Measurements from ENCODE around the gene SPARCL1. TPM values are rescaled to one million over a fixed set of nuclear protein-coding genes. Genes with fewer than 3 reads are reported as not detected.
"Not testable (repeated sequence)": the region's sequence is repeated elsewhere in the genome, so short reads cannot be mapped to it uniquely, and the experiment has no call there.

The SPARCL1 gene
- total RNA-seq, 4 donors from 2014 or later, result 1,025 to 1,777 (median 1,327) TPM

- TF ChIP-seq CTCF (IDR thresholded peaks at IDR 0.05) (no peak), POLR2A (IDR thresholded peaks at IDR 0.05) (no peak)
- Histone ChIP-seq H3K4me3 (no peak overlapping the region), H3K36me3 (no peaks in the 10 kb centered on the region), H3K27ac (no peak overlapping the region), H3K9me3 (no peaks in the 10 kb centered on the region), H3K4me1 (no peaks in the 10 kb centered on the region), H3K27me3 (no peaks in the 10 kb centered on the region)
- no peak for DNase-seq
- intact Hi-C loops (cut with DNase I; ENCODE audit: low total_unique reads), result no loop called here
Observed at GRCh38 chr4:87458913-87459312, 70.3 kb downstream of the SPARCL1 start.

GRCh38 chr4:87451537-87451936 is 77.6 kb downstream of the SPARCL1 start:
- no peaks in the 10 kb centered on the region for H3K27me3 ChIP-seq
- H3K9me3 ChIP-seq, result no peaks in the 10 kb centered on the region
- H3K4me3 ChIP-seq, result no peak overlapping the region
- intact Hi-C loops (cut with DNase I; ENCODE audit: low total_unique reads), result no loop called here
- DNase-seq, result no peak
- H3K4me1 ChIP-seq, result no peaks in the 10 kb centered on the region
- no peaks in the 10 kb centered on the region for H3K36me3 ChIP-seq
- no peak overlapping the region for H3K27ac ChIP-seq
- TF ChIP-seq CTCF (IDR thresholded peaks at IDR 0.05) (no peak), POLR2A (IDR thresholded peaks at IDR 0.05) (no peak)

GRCh38 chr4:87446375-87446774 is 82.8 kb downstream of the SPARCL1 start:
- H3K4me3 ChIP-seq; DNase-seq; H3K27me3 ChIP-seq; H3K27ac ChIP-seq; H3K4me1 ChIP-seq; H3K9me3 ChIP-seq; H3K36me3 ChIP-seq; intact Hi-C loops (cut with DNase I; ENCODE audit: low total_unique reads): not testable (repeated sequence)

- no peaks in the 10 kb centered on the region for H3K36me3 ChIP-seq
- intact Hi-C loops (cut with DNase I; ENCODE audit: low total_unique reads), result no loop called here
- H3K4me1 ChIP-seq, result no peaks in the 10 kb centered on the region
- TF ChIP-seq CTCF (IDR thresholded peaks at IDR 0.05) (no peak), POLR2A (IDR thresholded peaks at IDR 0.05) (no peak)
- no peak for DNase-seq
- H3K27ac ChIP-seq, result no peak overlapping the region
- H3K27me3 ChIP-seq, result no peaks in the 10 kb centered on the region
- no peaks in the 10 kb centered on the region for H3K9me3 ChIP-seq
- H3K4me3 ChIP-seq, result no peak overlapping the region
Observed at GRCh38 chr4:87445964-87446363, 83.2 kb downstream of the SPARCL1 start.

- no peak overlapping the region for H3K27ac ChIP-seq
- no peak for TF ChIP-seq CTCF (IDR thresholded peaks at IDR 0.05)
- no peak for TF ChIP-seq POLR2A (IDR thresholded peaks at IDR 0.05)
- no peaks in the 10 kb centered on the region for H3K4me1 ChIP-seq
- H3K4me3 ChIP-seq, result no peak overlapping the region
- H3K36me3 ChIP-seq, result no peaks in the 10 kb centered on the region
- H3K9me3 ChIP-seq, result no peaks in the 10 kb centered on the region
- intact Hi-C loops (cut with DNase I; ENCODE audit: low total_unique reads), result no loop called here
- H3K27me3 ChIP-seq, result no peaks in the 10 kb centered on the region
- DNase-seq, result no peak
Observed at GRCh38 chr4:87444741-87445140, 84.4 kb downstream of the SPARCL1 start.

GRCh38 chr4:87442889-87443288 is 86.3 kb downstream of the SPARCL1 start:
- intact Hi-C loops (cut with DNase I; ENCODE audit: low total_unique reads), result no loop called here
- DNase-seq, result no peak
- TF ChIP-seq CTCF (IDR thresholded peaks at IDR 0.05) (no peak), POLR2A (IDR thresholded peaks at IDR 0.05) (no peak)
- H3K27me3 ChIP-seq, result no peaks in the 10 kb centered on the region
- H3K9me3 ChIP-seq, result no peaks in the 10 kb centered on the region
- H3K36me3 ChIP-seq, result no peaks in the 10 kb centered on the region
- no peak overlapping the region for H3K27ac ChIP-seq
- no peaks in the 10 kb centered on the region for H3K4me1 ChIP-seq
- no peak overlapping the region for H3K4me3 ChIP-seq
